Sciatic nerve (tissue), 2 donors: Measurements from ENCODE around the gene SPCS1. TPM values are rescaled to one million over a fixed set of nuclear protein-coding genes. Genes with fewer than 3 reads are reported as not detected.
"Not testable (repeated sequence)": the region's sequence is repeated elsewhere in the genome, so short reads cannot be mapped to it uniquely, and the experiment has no call there.

Experiments used
- ATAC-seq: fragments of 200-7000 bp; cut with Tn5 transposase; one replicate; pipeline ENCODE4 v1.9.1; 2020; ENCODE audit warnings: mild to moderate bottlenecking, moderate library complexity
- DNase-seq: peaks from one replicate; pipeline ENCODE4 v3.0.0-alpha.2; 2020; ENCODE audit warnings: low spot score
- intact Hi-C: fragments of 100-400 bp; cut with DNase I; formaldehyde crosslinking; loops from one replicate; pipeline ENCODE4 v1.14.2; 2022
- total RNA-seq: library from RNA; stranded (reverse); fragmentation: NEBNext Ultra II Directional; extraction: Animal tissue kit (Norgen Biotek cat#: 25700); gene quantifications from one replicate; pipeline ENCODE4 v1.2.1, GENCODE V29; 2021
- donor health status: DM: no; HTN: no; CAD: no.
- donor health status: DM: no; HTN: no; CAD: no.

The SPCS1 gene
- 60.0 TPM for total RNA-seq

- ATAC-seq: peak; percentile 95
- intact Hi-C loops: no loop called here
- DNase-seq: peak; percentile 90
These were observed at the start of gene SPCS1, which contains the start of gene GLT8D1 for GRCh38 chr3:52705688-52706686. TSS of gene SPCS1 (plus strand) at chr3:52706106. CDS start at chr3:52706247, 141 bp downstream. TSS of gene GLT8D1 (minus strand) at chr3:52705791. CDS start at chr3:52700460, 5,331 bp downstream.

DNA sequence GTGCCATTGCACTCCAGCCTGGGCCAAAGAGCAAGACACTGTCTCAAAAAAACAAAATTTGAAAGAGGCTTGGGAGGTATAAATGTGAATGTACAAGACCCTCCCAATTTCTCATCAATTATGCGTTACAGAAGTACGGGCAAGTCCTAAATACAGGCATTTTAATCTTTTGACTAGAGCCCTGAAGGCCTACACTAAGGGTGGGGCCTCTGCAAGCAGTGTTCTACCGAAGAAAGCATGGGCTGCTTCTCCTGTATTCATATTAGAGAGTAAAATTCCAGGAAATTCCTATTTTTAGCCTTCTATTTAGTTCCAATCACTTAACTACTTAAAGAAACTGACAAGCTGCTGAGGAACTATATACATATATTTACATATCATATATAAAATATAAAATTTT, 45.9 kb upstream of the SPCS1 start:
- intact Hi-C loops: no loop called here
- no peak for ATAC-seq
- no peak for DNase-seq

- no peak for ATAC-seq
- intact Hi-C loops: no loop called here
These were observed 42.8 kb upstream of the SPCS1 start for GRCh38 chr3:52663098-52663497.

DNA sequence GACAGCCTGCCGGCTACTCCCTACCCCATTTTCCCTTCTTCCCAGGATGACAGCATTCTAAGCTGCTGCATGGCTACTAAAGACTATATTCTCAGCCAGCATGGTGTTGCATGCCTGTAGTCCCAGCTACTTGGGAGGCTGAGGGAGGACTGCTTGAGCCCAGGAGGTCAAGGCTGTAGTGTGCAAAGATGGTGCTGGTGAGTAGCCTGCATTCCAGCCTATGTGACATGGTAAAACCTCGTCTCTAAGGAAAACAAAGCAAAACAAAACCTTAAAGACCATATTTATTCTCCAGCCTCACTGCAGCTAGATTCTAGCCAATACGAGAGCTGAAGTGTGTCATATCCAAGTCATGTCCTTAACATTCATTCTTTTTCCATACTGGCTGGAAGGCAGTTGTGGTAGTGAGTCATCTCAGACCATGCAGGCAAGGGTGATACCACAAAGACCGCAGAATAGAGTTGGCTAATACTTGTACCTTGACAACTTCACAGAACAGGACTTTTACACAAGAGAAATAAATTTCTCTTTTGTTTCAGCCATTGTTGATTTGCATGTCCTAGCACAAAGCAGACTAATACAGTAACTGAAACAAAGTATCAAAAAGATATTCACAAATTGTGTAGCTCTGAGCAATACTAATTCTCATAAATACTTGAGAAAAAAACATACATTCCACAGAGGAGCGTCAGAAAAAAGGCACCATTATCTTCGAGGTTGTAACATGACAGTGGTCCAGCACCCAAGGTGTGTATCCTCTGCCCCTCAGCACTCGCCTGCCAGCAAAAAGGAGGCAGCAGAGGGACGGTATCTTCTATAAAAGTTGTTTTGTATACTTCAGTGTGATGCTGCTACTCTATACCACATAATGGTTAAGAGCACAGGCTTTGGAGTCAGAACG, 35.0 kb upstream of the SPCS1 start:
- ATAC-seq (peak; percentile 71), DNase-seq (no peak)
- intact Hi-C loops: no loop called here

More at GRCh38 chr3:52663098-52663497, 42.8 kb upstream of the SPCS1 start:
- no peak for DNase-seq

- DNase-seq (no peak), ATAC-seq (no peak)
- intact Hi-C loops: no loop called here
These were observed 34.2 kb upstream of the SPCS1 start for GRCh38 chr3:52671676-52672075.

DNA sequence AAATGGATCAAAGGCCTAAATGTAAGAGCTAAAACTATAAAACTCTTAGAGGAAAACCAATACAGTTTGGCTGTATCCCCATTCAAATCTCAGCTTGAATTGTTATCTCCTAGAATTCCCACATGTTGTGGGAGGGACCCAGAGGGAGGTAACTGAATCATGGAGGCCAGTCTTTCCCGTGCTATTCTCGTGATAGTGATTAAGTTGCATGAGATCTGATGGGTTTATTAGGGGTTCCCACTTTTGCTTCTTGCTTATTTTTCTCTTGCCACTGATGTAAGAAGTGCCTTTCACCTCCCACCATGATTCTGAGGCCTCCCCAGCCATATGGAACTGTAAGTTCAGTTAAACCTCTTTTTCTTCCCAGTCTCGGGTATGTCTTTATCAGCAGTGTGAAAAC, 29.7 kb upstream of the SPCS1 start:
- ATAC-seq, intact Hi-C loops, DNase-seq: not testable (repeated sequence)

GRCh38 chr3:52678265-52679198, 27.4 kb upstream of the SPCS1 start:
- no peak for ATAC-seq
- intact Hi-C loops: no loop called here

GRCh38 chr3:52679199-52679538, 26.7 kb upstream of the SPCS1 start:
- intact Hi-C loops: no loop called here
- ATAC-seq: no peak
- DNase-seq: no peak

More at GRCh38 chr3:52678265-52679198, 27.4 kb upstream of the SPCS1 start:
- no peak for DNase-seq

DNA sequence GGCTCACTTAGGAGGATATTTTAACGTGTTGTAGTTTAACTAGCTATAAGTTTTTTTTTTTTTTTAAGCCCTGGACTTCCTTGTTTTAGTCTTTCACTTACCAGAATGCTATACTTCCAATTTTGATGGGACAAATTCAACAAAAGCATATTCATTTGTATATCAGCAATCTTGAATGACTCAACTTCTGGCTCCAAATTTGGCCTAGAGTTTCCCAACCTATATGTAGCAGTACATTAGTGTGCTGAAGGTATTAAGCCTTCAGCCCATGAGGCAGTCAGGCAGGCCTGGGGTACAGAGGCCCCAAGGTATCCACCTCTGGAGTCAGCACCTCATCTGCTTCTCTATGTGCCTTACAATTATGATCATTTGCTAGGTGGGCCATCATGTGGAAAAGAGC, 26.1 kb upstream of the SPCS1 start:
- ATAC-seq (no peak), DNase-seq (no peak)
- intact Hi-C loops: loop anchor here (10.0 kb wide), 1 partner anchor 225 kb away; the partner anchor contains the start of genes NISCH and TNNC1

DNA sequence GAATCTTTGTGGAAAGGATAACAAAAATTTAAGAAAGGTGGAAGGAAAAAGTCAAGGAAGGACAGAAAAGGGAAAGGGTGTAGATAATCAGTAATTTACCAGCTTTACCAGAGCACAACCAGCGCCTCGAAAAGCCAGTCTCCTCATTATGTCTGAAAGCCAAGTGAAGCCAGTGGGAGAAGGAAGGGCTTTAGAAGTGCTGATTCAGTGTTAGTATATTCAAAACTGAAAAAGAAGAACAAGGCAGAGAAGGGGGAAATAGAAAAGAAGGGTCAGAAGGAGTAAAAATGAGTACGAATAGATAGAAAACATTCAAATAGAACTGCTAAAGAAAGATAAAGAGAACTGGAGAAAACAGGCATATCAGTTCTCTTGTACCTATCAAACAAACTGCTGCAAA, 24.3 kb upstream of the SPCS1 start:
- no peak for ATAC-seq
- no peak for DNase-seq
- intact Hi-C loops: loop anchor here (10.0 kb wide), 1 partner anchor 227 kb away; the partner anchor contains the start of genes NISCH and TNNC1

- intact Hi-C loops: loop anchor here (10.0 kb wide), 1 partner anchor 227 kb away; the partner anchor contains the start of genes NISCH and TNNC1
- DNase-seq (no peak), ATAC-seq (peak; percentile 58)
These were observed 23.9 kb upstream of the SPCS1 start for GRCh38 chr3:52682016-52682415.

GRCh38 chr3:52683611-52684010, 22.3 kb upstream of the SPCS1 start:
- intact Hi-C loops: loop anchor here (10.0 kb wide), 1 partner anchor 229 kb away; the partner anchor contains the start of genes NISCH and TNNC1
- ATAC-seq (no peak), DNase-seq (no peak)

- intact Hi-C loops: loop anchor here (10.0 kb wide), 1 partner anchor 229 kb away; the partner anchor contains the start of genes NISCH and TNNC1
- ATAC-seq (no peak), DNase-seq (no peak)
These were observed 21.7 kb upstream of the SPCS1 start for GRCh38 chr3:52684184-52684583.

DNA sequence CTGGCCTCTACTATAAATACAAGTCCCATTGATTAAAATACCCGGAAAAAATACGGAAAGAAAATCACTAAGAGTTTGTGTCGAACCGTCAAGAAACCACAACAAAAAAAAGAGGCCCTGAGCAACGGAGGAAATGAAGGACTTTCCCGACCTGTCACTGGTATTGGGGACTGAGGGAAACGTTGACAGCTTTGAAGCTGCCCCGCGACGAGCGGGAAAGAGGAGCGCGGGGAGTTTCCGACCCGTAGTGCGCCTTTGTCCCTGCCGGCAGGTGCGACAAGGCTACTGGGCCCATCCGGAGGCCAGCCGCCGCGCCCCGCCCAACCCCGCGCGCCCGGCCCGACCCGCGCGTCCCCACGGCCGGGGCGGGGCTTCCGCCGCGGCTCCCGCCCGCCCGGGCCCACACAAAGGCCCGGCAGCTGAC, 20.6 kb upstream of the SPCS1 start:
- intact Hi-C loops: loop anchor here (5.0 to 10.0 kb wide), 2 partner anchors 230 to 698 kb away; partner anchors contain the start of genes NISCH and TNNC1
- ATAC-seq (peak; percentile 86), DNase-seq (peak; percentile 80)

- intact Hi-C loops: loop anchor here (5.0 to 10.0 kb wide), 2 partner anchors 231 to 699 kb away; partner anchors contain the start of genes NISCH and TNNC1
- peak; percentile 95 for DNase-seq
- ATAC-seq: peak; percentile 96
These were observed 19.9 kb upstream of the SPCS1 start, which contains the start of the genes GNL3 and PBRM1 for GRCh38 chr3:52685709-52686691. TSS of gene GNL3 (plus strand) at chr3:52686032. CDS start at chr3:52686093, 61 bp downstream. TSS of gene PBRM1 (minus strand) at chr3:52685913.

GRCh38 chr3:52688266-52688665, 17.6 kb upstream of the SPCS1 start:
- DNase-seq (no peak), ATAC-seq (no peak)
- intact Hi-C loops: loop anchor here (5.0 to 10.0 kb wide), 2 partner anchors 233 to 701 kb away; partner anchors contain the start of genes NISCH and TNNC1
